HepG2 (cell line): ENCODE results near the gene TSPYL2. TPM values are rescaled to one million over a fixed set of nuclear protein-coding genes. Genes with fewer than 3 reads are reported as not detected.
A peak's percentile ranks its signal among the peaks of the same experiment; 100 is the strongest.

ENCODE experiments used
- ATAC-seq: fragments of 200-7000 bp; cut with Tn5 transposase; 3 replicates; pipeline ENCODE4 v1.9.1; 2020; ENCODE audit warnings: mild to moderate bottlenecking, moderate library complexity
- BruUV-seq: library from RNA; stranded (reverse); fragments of 400-500 nt; replicated peaks from 2 replicates; lab custom pipeline; 2021; lab: Mats Ljungman, UMichigan
- CTCF ChIA-PET: fragments of 300-600 bp; formaldehyde crosslinking; extraction: SDS; loops from one replicate; lab custom pipeline; 2021; ENCODE audit warnings: low total read pairs, inconsistent platforms, low intra/inter-chr PET ratio; lab: Yijun Ruan, JAX
- POLR2A ChIA-PET: fragments of 350-600 bp; sonication (Branson Sonifier 250); formaldehyde crosslinking; loops from one replicate; lab custom pipeline; 2020; ENCODE audit warnings: antibody characterized with exemption, inconsistent platforms; lab: Yijun Ruan, JAX
- DNase-seq: peaks from one replicate; pipeline ENCODE4 v3.0.0-alpha.2; 2015; ENCODE audit warnings: low spot score
- FAIRE-seq: peaks from 3 replicates; lab custom pipeline; 2011; peaks lifted over from hg19 to GRCh38; lab: Jason Lieb, UNC
- H2AFZ ChIP-seq: one replicate; pipeline ENCODE4 v1.6.1; 2011; ENCODE audit warnings: low read length, inconsistent platforms
- H3K27ac ChIP-seq: fragments of 300-600 bp; 3 replicates; pipeline ENCODE4 v1.8.0; 2011; ENCODE audit warnings: mixed run types, mild to moderate bottlenecking, mixed read lengths, low read length, inconsistent platforms; ENCODE audit not compliant: insufficient read depth; ENCODE audit errors: extremely low read length
- H3K27me3 ChIP-seq, 2 experiments: fragments of 200-600 bp in 1 of 2; 2 replicates in 1 of 2; 3 replicates in 1 of 2; pipeline versions ENCODE4 v1.6.0 to v1.8.0; 2011; ENCODE audit warnings: low read length in 2 of 2, mild to moderate bottlenecking in 2 of 2, moderate library complexity in 2 of 2, inconsistent platforms in 1 of 2; ENCODE audit not compliant: insufficient read depth in 2 of 2, control insufficient read depth in 1 of 2
- H3K36me3 ChIP-seq, 2 experiments: fragments of 200-600 bp in 1 of 2; replicated peaks in 1 of 2; 2 replicates in 1 of 2; 3 replicates in 1 of 2; pipeline versions ENCODE4 v1.5.1 to v1.8.0; 2011; ENCODE audit warnings: low read length in 2 of 2, inconsistent platforms in 1 of 2; ENCODE audit not compliant: insufficient read depth in 2 of 2, control insufficient read depth in 1 of 2
- H3K4me1 ChIP-seq: 2 replicates; pipeline ENCODE4 v1.5.1; 2012; ENCODE audit warnings: low read length, inconsistent platforms; ENCODE audit not compliant: insufficient read depth
- H3K4me2 ChIP-seq: 2 replicates; pipeline ENCODE4 v1.6.0; 2011; ENCODE audit warnings: low read depth, low read length, inconsistent platforms
- H3K4me3 ChIP-seq, 3 experiments: fragments of 200-600 bp in 1 of 3; sonication (generic), shearing (Covaris generic) in 1 of 3; replicated peaks in 1 of 3; 2 replicates each; pipeline ENCODE4 v1.5.1; 2011 to 2016; ENCODE audit warnings: low read length in 3 of 3, inconsistent platforms in 2 of 3, low read depth in 2 of 3, mild to moderate bottlenecking in 2 of 3, control low read depth in 1 of 3, mixed read lengths in 1 of 3; ENCODE audit not compliant: insufficient read depth in 1 of 3
- H3K79me2 ChIP-seq: one replicate; pipeline ENCODE4 v1.6.1; 2011; ENCODE audit warnings: low read length, inconsistent platforms; ENCODE audit not compliant: insufficient read depth
- H3K9ac ChIP-seq: 2 replicates; pipeline ENCODE4 v1.6.0; 2011; ENCODE audit warnings: mild to moderate bottlenecking, low read depth, low read length, inconsistent platforms; ENCODE audit not compliant: insufficient read depth
- H3K9me3 ChIP-seq: 2 replicates; pipeline ENCODE4 v1.5.1; 2012; ENCODE audit warnings: mild to moderate bottlenecking, low read length
- H4K20me1 ChIP-seq: 2 replicates; pipeline ENCODE4 v1.6.0; 2011; ENCODE audit warnings: inconsistent platforms, mild to moderate bottlenecking, low read length, moderate library complexity; ENCODE audit not compliant: insufficient read depth
- ARNTL ChIP-seq: sonication (generic); formaldehyde crosslinking; IDR thresholded peaks from 2 replicates; pipeline ENCODE4 v1.4.0; 2020; ENCODE audit warnings: mild to moderate bottlenecking, missing genetic modification reagents
- ATF2 ChIP-seq: sonication (generic); formaldehyde crosslinking; IDR thresholded peaks from 2 replicates; pipeline ENCODE4 v1.4.0; 2020; ENCODE audit warnings: missing genetic modification reagents
- CEBPG ChIP-seq: IDR thresholded peaks from 2 replicates; pipeline ENCODE4 v1.6.1; 2016
- CHCHD3 ChIP-seq: sonication (generic); formaldehyde crosslinking; IDR thresholded peaks from 2 replicates; pipeline ENCODE4 v1.8.0; 2022; ENCODE audit warnings: mild to moderate bottlenecking, missing genetic modification reagents, moderate library complexity
- FUBP1 ChIP-seq: sonication (generic); formaldehyde crosslinking; IDR thresholded peaks from 2 replicates; pipeline ENCODE4 v1.5.1; 2020; ENCODE audit warnings: missing genetic modification reagents, mild to moderate bottlenecking, borderline replicate concordance
- GMEB1 ChIP-seq: sonication (generic); formaldehyde crosslinking; IDR thresholded peaks from 2 replicates; pipeline ENCODE4 v1.5.1; 2020; ENCODE audit warnings: missing genetic modification reagents, mild to moderate bottlenecking, borderline replicate concordance
- MAFF ChIP-seq: IDR thresholded peaks from 2 replicates; pipeline ENCODE4 v1.6.1; 2011; ENCODE audit warnings: low read depth, low read length, improper control_type of control experiment
- MTA1 ChIP-seq: sonication (generic); formaldehyde crosslinking; IDR thresholded peaks from 2 replicates; pipeline ENCODE4 v1.4.0; 2020; ENCODE audit warnings: missing genetic modification reagents, mild to moderate bottlenecking, borderline replicate concordance
- NBN ChIP-seq: fragments of 450-650 bp; conservative IDR thresholded peaks from 2 replicates; pipeline ENCODE4 v1.6.1; 2017
- NFATC3 ChIP-seq: sonication (generic); formaldehyde crosslinking; IDR thresholded peaks from 2 replicates; pipeline ENCODE4 v1.5.1; 2020; ENCODE audit warnings: mild to moderate bottlenecking, missing genetic modification reagents
- NKX3-1 ChIP-seq: sonication (generic); formaldehyde crosslinking; IDR thresholded peaks from 2 replicates; pipeline ENCODE4 v1.5.0; 2020; ENCODE audit warnings: missing genetic modification reagents
- NRL ChIP-seq: sonication (generic); formaldehyde crosslinking; IDR thresholded peaks from 2 replicates; pipeline ENCODE4 v1.5.0; 2020; ENCODE audit warnings: missing genetic modification reagents, mild to moderate bottlenecking, moderate library complexity, borderline replicate concordance
- PLRG1 ChIP-seq: fragments of 450-650 bp; conservative IDR thresholded peaks from 2 replicates; pipeline ENCODE4 v1.6.1; 2016
- PRMT3 ChIP-seq: sonication (generic); formaldehyde crosslinking; IDR thresholded peaks from 2 replicates; pipeline ENCODE4 v1.8.1; 2022; ENCODE audit warnings: low read depth, mild to moderate bottlenecking, moderate library complexity, missing genetic modification reagents, borderline replicate concordance
- TAF15 ChIP-seq: fragments of 200-400 bp; formaldehyde crosslinking; IDR thresholded peaks from one replicate; pipeline ENCODE4 v1.6.1; 2018; ENCODE audit warnings: mild to moderate bottlenecking, low read depth, low read length; ENCODE audit not compliant: poor library complexity, severe bottlenecking
- ZNF513 ChIP-seq: sonication (generic); formaldehyde crosslinking; conservative IDR thresholded peaks from 2 replicates; pipeline ENCODE4 v1.5.0; 2020; ENCODE audit warnings: missing genetic modification reagents
- ZNF761 ChIP-seq: sonication (generic); formaldehyde crosslinking; conservative IDR thresholded peaks from 2 replicates; pipeline ENCODE4 v1.4.0; 2020; ENCODE audit warnings: mild to moderate bottlenecking, missing genetic modification reagents
- ZNF790 ChIP-seq: sonication (generic); formaldehyde crosslinking; IDR thresholded peaks from 2 replicates; pipeline ENCODE4 v1.8.0; 2022; ENCODE audit warnings: missing genetic modification reagents, mild to moderate bottlenecking, borderline replicate concordance
- WGBS: methylation state at CpG from one replicate; pipeline ENCODE4 v1.1.6; 2017; ENCODE audit warnings: low lambda C conversion rate; 5-methylcytosine and 5-hydroxymethylcytosine counted together
- in situ Hi-C: cut with HindIII; loops from 2 replicates; pipeline ENCODE4 v1.10.0; 2017; ENCODE audit warnings: low pct_unique_long_range_greater_than_20kb; ENCODE audit not compliant: extremely low pct_ligation_motif_present
- intact Hi-C: fragments of 100-400 bp; cut with micrococcal nuclease; formaldehyde crosslinking; loops from one replicate; pipeline ENCODE4 v1.10.0; 2022; ENCODE audit not compliant: unreplicated experiment
- polyA plus RNA-seq, 8 experiments: library from polyadenylated mRNA; depleted of rRNA in 3 of 8; stranded (reverse) in 7 of 8; unstranded in 1 of 8; fragments of >200 nt; fragmentation: Illumina TruSeq in 4 of 8; extraction: Trizol in 4 of 8; gene quantifications; 2 replicates each; pipeline versions ENCODE4 v1.2.1 to v1.2.3, GENCODE V29; 2011 to 2016; ENCODE audit warnings: low read depth in 4 of 8, missing spikeins in 1 of 8, mixed read lengths in 1 of 8; ENCODE audit not compliant: insufficient read depth in 1 of 8
- total RNA-seq, 5 experiments: library from RNA; depleted of rRNA; stranded (reverse); fragments of >200 nt; fragmentation: Illumina TruSeq; extraction: Trizol; gene quantifications; 2 replicates each; pipeline ENCODE4 v1.2.3, GENCODE V29; 2016; ENCODE audit warnings: low read depth in 1 of 5

Gene TSPYL2
- total and polyA plus RNA-seq, 2 of the 13 experiments (the other 11 are each of a cell fraction or from before 2014, with no cell fraction given): 10.1 to 15.5 TPM

- peaks cover 4 to 5% of the 10 kb centered on the region in 2 experiments; a peak in 2 of 5 replicates for H3K36me3 ChIP-seq
- no peak for DNase-seq
- TF ChIP-seq NKX3-1 (CRISPR knock-in tag) (no peak), PLRG1 (no peak), FUBP1 (CRISPR knock-in tag) (no peak), NBN (no peak), GMEB1 (no peak), ZNF790 (CRISPR knock-in tag) (no peak), ZNF761 (CRISPR knock-in tag) (no peak), ATF2 (CRISPR knock-in tag) (no peak), PRMT3 (no peak), TAF15 (no peak), MTA1 (CRISPR knock-in tag) (no peak), NRL (no peak), MAFF (no peak), NFATC3 (no peak), CHCHD3 (CRISPR knock-in tag) (no peak), ARNTL (CRISPR knock-in tag) (no peak), ZNF513 (CRISPR knock-in tag) (no peak), CEBPG (CRISPR knock-in tag) (no peak)
- TF ChIP-seq, all 625 proteins: peak for 0
- H3K79me2 ChIP-seq: peaks cover 7% of the 10 kb centered on the region
- peaks cover 13% of the 10 kb centered on the region; the same call in 1 of the 2 replicates for H3K4me1 ChIP-seq
- no peak overlapping the region for H3K27ac ChIP-seq
- peak overlapping the region; percentile 74; the same call in 1 of the 2 replicates for H3K4me2 ChIP-seq
- FAIRE-seq (no peak), ATAC-seq (no peak)
- H3K9me3 ChIP-seq: no peaks in the 10 kb centered on the region
- H3K4me3 ChIP-seq: no peak overlapping the region
- in situ Hi-C loops: no loop called here
- no peak overlapping the region for H2AFZ ChIP-seq
- no TSS peak for BruUV-seq
- CTCF ChIA-PET: no interaction called here
- H3K9ac ChIP-seq: no peak overlapping the region
- intact Hi-C loops: no loop called here
- POLR2A ChIA-PET: no interaction called here
- 100% methylated on average over 1 of the region's 4 CpGs for WGBS
- no peaks in the 10 kb centered on the region for H3K27me3 ChIP-seq
- no peaks in the 10 kb centered on the region for H4K20me1 ChIP-seq
Observed at GRCh38 chrX:53084043-53084570, 1.9 kb downstream of the TSPYL2 start.
